HepG2 (cell line): ENCODE data around the gene SCARB2. TPM values are rescaled to one million over a fixed set of nuclear protein-coding genes. Genes with fewer than 3 reads are reported as not detected.
A peak's percentile ranks its signal among the peaks of the same experiment; 100 is the strongest.

Experiments
- AGO1 ChIP-seq: fragments of 200-400 bp; formaldehyde crosslinking; IDR thresholded peaks from 2 replicates; pipeline ENCODE4 v1.6.1; 2017; ENCODE audit warnings: mild to moderate bottlenecking, low read depth, low read length, moderate library complexity; ENCODE audit not compliant: poor library complexity, severe bottlenecking
- CREBL2 ChIP-seq: sonication (generic); formaldehyde crosslinking; IDR thresholded peaks from 2 replicates; pipeline ENCODE4 v1.8.1; 2023; ENCODE audit warnings: missing genetic modification reagents, mild to moderate bottlenecking, borderline replicate concordance
- MED8 ChIP-seq: sonication (generic); formaldehyde crosslinking; IDR thresholded peaks from 2 replicates; pipeline ENCODE4 v1.8.1; 2023; ENCODE audit warnings: mild to moderate bottlenecking, missing genetic modification reagents; ENCODE audit not compliant: insufficient replicate concordance
- NCOA2 ChIP-seq: sonication (generic); formaldehyde crosslinking; IDR thresholded peaks from 2 replicates; pipeline ENCODE4 v1.8.0; 2022; ENCODE audit warnings: inconsistent platforms
- NFYC ChIP-seq: IDR thresholded peaks from 2 replicates; pipeline ENCODE4 v1.6.1; 2016; ENCODE audit warnings: missing genetic modification reagents, missing compliant biosample characterization
- REL ChIP-seq: sonication (generic); formaldehyde crosslinking; conservative IDR thresholded peaks from 2 replicates; pipeline ENCODE4 v1.8.0; 2022; ENCODE audit warnings: mild to moderate bottlenecking, missing genetic modification reagents, moderate library complexity
- SP140L ChIP-seq: sonication (generic); formaldehyde crosslinking; IDR thresholded peaks from 2 replicates; pipeline ENCODE4 v1.4.0; 2020; ENCODE audit warnings: missing genetic modification reagents, borderline replicate concordance
- STAT5B ChIP-seq: sonication (generic); formaldehyde crosslinking; IDR thresholded peaks from 2 replicates; pipeline ENCODE4 v1.4.0; 2020; ENCODE audit warnings: missing genetic modification reagents
- STAT6 ChIP-seq: sonication (generic); formaldehyde crosslinking; IDR thresholded peaks from 2 replicates; pipeline ENCODE4 v1.4.0; 2020; ENCODE audit warnings: missing genetic modification reagents, mild to moderate bottlenecking, borderline replicate concordance
- USF2 ChIP-seq, 2 experiments: sonication (generic) in 1 of 2; formaldehyde crosslinking in 1 of 2; IDR thresholded peaks; 2 replicates each; pipeline versions ENCODE4 v1.5.1 to v1.6.1; 2011 to 2020; ENCODE audit warnings: borderline replicate concordance in 1 of 2, low read depth in 1 of 2, low read length in 1 of 2, mild to moderate bottlenecking in 1 of 2, missing genetic modification reagents in 1 of 2, moderate library complexity in 1 of 2
- ZBTB3 ChIP-seq: sonication (generic); formaldehyde crosslinking; IDR thresholded peaks from 2 replicates; pipeline ENCODE4 v1.4.0; 2020; ENCODE audit warnings: low read depth, mild to moderate bottlenecking, moderate library complexity, missing genetic modification reagents, borderline replicate concordance
- ZNF354B ChIP-seq: sonication (generic); formaldehyde crosslinking; IDR thresholded peaks from 2 replicates; pipeline ENCODE4 v1.8.0; 2022; ENCODE audit warnings: mild to moderate bottlenecking, missing genetic modification reagents
- ZNF512 ChIP-seq: sonication (generic); formaldehyde crosslinking; IDR thresholded peaks from 2 replicates; pipeline ENCODE4 v1.4.0; 2020; ENCODE audit warnings: mild to moderate bottlenecking, missing genetic modification reagents
- ZNF652 ChIP-seq: IDR thresholded peaks from 2 replicates; pipeline ENCODE4 v1.6.1; 2016; ENCODE audit warnings: low read depth, borderline replicate concordance
- ZNF841 ChIP-seq: sonication (generic); formaldehyde crosslinking; IDR thresholded peaks from 2 replicates; pipeline ENCODE4 v1.8.1; 2023; ENCODE audit warnings: missing genetic modification reagents, borderline replicate concordance
- ZSCAN12 ChIP-seq: sonication (generic); formaldehyde crosslinking; IDR thresholded peaks from 2 replicates; pipeline ENCODE4 v1.9.0; 2021; ENCODE audit warnings: mild to moderate bottlenecking, missing genetic modification reagents
- polyA plus RNA-seq, 8 experiments: library from polyadenylated mRNA; depleted of rRNA in 3 of 8; stranded (reverse) in 7 of 8; unstranded in 1 of 8; fragments of >200 nt; fragmentation: Illumina TruSeq in 4 of 8; extraction: Trizol in 4 of 8; gene quantifications; 2 replicates each; pipeline versions ENCODE4 v1.2.1 to v1.2.3, GENCODE V29; 2011 to 2016; ENCODE audit warnings: low read depth in 4 of 8, missing spikeins in 1 of 8, mixed read lengths in 1 of 8; ENCODE audit not compliant: insufficient read depth in 1 of 8
- total RNA-seq, 5 experiments: library from RNA; depleted of rRNA; stranded (reverse); fragments of >200 nt; fragmentation: Illumina TruSeq; extraction: Trizol; gene quantifications; 2 replicates each; pipeline ENCODE4 v1.2.3, GENCODE V29; 2016; ENCODE audit warnings: low read depth in 1 of 5

SCARB2 gene
- total and polyA plus RNA-seq, 2 of the 13 experiments (the other 11 are each of a cell fraction or from before 2014, with no cell fraction given), result 40.6 to 43.4 TPM

- TF ChIP-seq STAT6 (CRISPR knock-in tag) (peak; percentile 81; the same call in 1 of the 2 replicates), MED8 (CRISPR knock-in tag) (peak; percentile 43), STAT5B (CRISPR knock-in tag) (0 out of 2 replicates have a peak, but pooled peaks have one; percentile 23), ZNF652 (peak; percentile 47; the same call in 1 of the 2 replicates), USF2 (IDR thresholded peaks at IDR 0.05; ENCODE audit: low read depth, low read length) (no peak), USF2 (CRISPR knock-in tag; IDR thresholded peaks at IDR 0.05; ENCODE audit: borderline replicate concordance) (no peak), ZNF512 (no peak), NCOA2 (CRISPR knock-in tag) (0 out of 2 replicates have a peak, but pooled peaks have one; percentile 52), ZBTB3 (CRISPR knock-in tag) (peak; percentile 88), ZNF354B (CRISPR knock-in tag) (peak; percentile 94; the same call in 1 of the 2 replicates), REL (no peak; the same call in 1 of the 2 replicates), ZNF841 (CRISPR knock-in tag) (0 out of 2 replicates have a peak, but pooled peaks have one; percentile 27), CREBL2 (CRISPR knock-in tag) (peak; percentile 54; the same call in 1 of the 2 replicates), AGO1 (no peak), SP140L (CRISPR knock-in tag) (no peak), NFYC (no peak), ZSCAN12 (CRISPR knock-in tag) (no peak)
These were observed 65.3 kb downstream of the SCARB2 start, which contains the start of gene NUP54 (continued) for GRCh38 chr4:76148142-76148865.
